Measurements from ENCODE around the gene CARMIL3.
A peak's percentile ranks its signal among the peaks of the same experiment; 100 is the strongest.

CARMIL3 gene

GRCh38 chr14:24115422-24116127, 63.8 kb downstream of the CARMIL3 start:
- no peak for DNase-seq
- WGBS (ENCODE audit: insufficient coverage), result 4% methylated on average over 13 of the region's 14 CpGs
- H3K27ac ChIP-seq (ENCODE audit: insufficient read depth in 1 of 2, low read depth in 1 of 2, low read length in 2 of 2, poor library complexity in 1 of 2, severe bottlenecking in 2 of 2), result peak overlapping the region; percentile 95 to 98
- POLR2A ChIA-PET, result interaction anchor here (1.2 to 2.4 kb wide), 6 partner anchors 9 to 45 kb away, joined by 3 to 10 read pairs (median 8); partner anchors contain the start of genes IRF9, PSME1, PSME2 and RNF31
- CTCF ChIA-PET, result interaction anchor here (0.5 to 7.7 kb wide), 14 partner anchors 11 to 121 kb away, joined by 3 to 46 read pairs (median 5); partner anchors contain the start of genes FITM1, IRF9, PCK2 and PSME1
- peaks cover 14 to 39% (median 33%) of the 10 kb centered on the region in 4 experiments for H3K36me3 ChIP-seq (ENCODE audit: control insufficient read depth in 4 of 4, insufficient read depth in 4 of 4, low read length in 3 of 4)
- no peaks in the 10 kb centered on the region for H3K9me3 ChIP-seq (ENCODE audit: control extremely low read depth in 1 of 5, control insufficient read depth in 4 of 5, insufficient read depth in 2 of 5, low read depth in 1 of 5, low read length in 4 of 5)
- peaks cover 8 to 33% (median 19%) of the 10 kb centered on the region in 4 experiments for H3K4me1 ChIP-seq (ENCODE audit: control extremely low read depth in 1 of 4, control insufficient read depth in 4 of 4, insufficient read depth in 4 of 4, low read length in 3 of 4)
- no peaks in the 10 kb centered on the region for H3K27me3 ChIP-seq (replicated peaks in 2 of 5; ENCODE audit: control insufficient read depth in 4 of 5, insufficient read depth in 5 of 5, low read length in 4 of 5)
- H3K4me3 ChIP-seq (ENCODE audit: control insufficient read depth in 1 of 7, extremely low read depth in 1 of 7, insufficient read depth in 4 of 7, low read depth in 2 of 7, low read length in 6 of 7), result peak overlapping the region; percentile 51 to 98 (median 90)

- DNase-seq, result no peak
- Histone ChIP-seq H3K4me1 (ENCODE audit: control extremely low read depth in 1 of 4, control insufficient read depth in 4 of 4, insufficient read depth in 4 of 4, low read length in 3 of 4) (peaks cover 8 to 29% (median 19%) of the 10 kb centered on the region in 4 experiments), H3K36me3 (ENCODE audit: control insufficient read depth in 4 of 4, insufficient read depth in 4 of 4, low read length in 3 of 4) (peaks cover 14 to 46% (median 39%) of the 10 kb centered on the region in 4 experiments), H3K27me3 (replicated peaks in 2 of 5; ENCODE audit: control insufficient read depth in 4 of 5, insufficient read depth in 5 of 5, low read length in 4 of 5) (no peaks in the 10 kb centered on the region), H3K9me3 (ENCODE audit: control extremely low read depth in 1 of 5, control insufficient read depth in 4 of 5, insufficient read depth in 2 of 5, low read depth in 1 of 5, low read length in 4 of 5) (no peaks in the 10 kb centered on the region), H3K27ac (ENCODE audit: insufficient read depth in 1 of 2, low read depth in 1 of 2, low read length in 2 of 2, poor library complexity in 1 of 2, severe bottlenecking in 2 of 2) (peak overlapping the region; percentile 95 to 98), H3K4me3 (ENCODE audit: control insufficient read depth in 1 of 7, extremely low read depth in 1 of 7, insufficient read depth in 4 of 7, low read depth in 2 of 7, low read length in 6 of 7) (peak overlapping the region in 6 of 7 experiments; percentile 80 to 98 (median 92))
- CTCF ChIA-PET, result interaction anchor here (1.0 to 7.7 kb wide), 9 partner anchors 8 to 80 kb away, joined by 3 to 46 read pairs (median 6); partner anchors contain the start of genes FITM1, IRF9 and PSME1
- POLR2A ChIA-PET, result interaction anchor here (1.2 to 1.3 kb wide), 2 partner anchors 8 to 13 kb away, joined by 3 to 5 read pairs; no protein-coding TSS in a partner anchor
- WGBS (ENCODE audit: insufficient coverage), result 97% methylated on average over 4 of the region's 6 CpGs
Measured at GRCh38 chr14:24116128-24116814, 64.5 kb downstream of the CARMIL3 start.

- ChIA-PET POLR2A (no interaction called here), CTCF (interaction anchor here (0.9 to 7.7 kb wide), 7 partner anchors 8 to 557 kb away, joined by 3 to 46 read pairs (median 6); partner anchors contain the start of genes FITM1, IRF9 and PSME1)
- Histone ChIP-seq H3K4me1 (ENCODE audit: control extremely low read depth in 1 of 4, control insufficient read depth in 4 of 4, insufficient read depth in 4 of 4, low read length in 3 of 4) (peaks cover 8 to 29% (median 19%) of the 10 kb centered on the region in 4 experiments), H3K4me3 (ENCODE audit: control insufficient read depth in 1 of 7, extremely low read depth in 1 of 7, insufficient read depth in 4 of 7, low read depth in 2 of 7, low read length in 6 of 7) (no peak overlapping the region), H3K36me3 (ENCODE audit: control insufficient read depth in 4 of 4, insufficient read depth in 4 of 4, low read length in 3 of 4) (peaks cover 14 to 51% (median 45%) of the 10 kb centered on the region in 4 experiments), H3K9me3 (ENCODE audit: control extremely low read depth in 1 of 5, control insufficient read depth in 4 of 5, insufficient read depth in 2 of 5, low read depth in 1 of 5, low read length in 4 of 5) (no peaks in the 10 kb centered on the region), H3K27me3 (replicated peaks in 2 of 5; ENCODE audit: control insufficient read depth in 4 of 5, insufficient read depth in 5 of 5, low read length in 4 of 5) (no peaks in the 10 kb centered on the region), H3K27ac (ENCODE audit: insufficient read depth in 1 of 2, low read depth in 1 of 2, low read length in 2 of 2, poor library complexity in 1 of 2, severe bottlenecking in 2 of 2) (peak overlapping the region in 1 of 2 experiments; percentile 31)
- WGBS (ENCODE audit: insufficient coverage), result 100% methylated on average over 6 of the region's 6 CpGs
- no peak for DNase-seq
Measured at GRCh38 chr14:24117179-24117578, 65.4 kb downstream of the CARMIL3 start.
